ENCODE data around the gene GRIN2D.

DNA sequence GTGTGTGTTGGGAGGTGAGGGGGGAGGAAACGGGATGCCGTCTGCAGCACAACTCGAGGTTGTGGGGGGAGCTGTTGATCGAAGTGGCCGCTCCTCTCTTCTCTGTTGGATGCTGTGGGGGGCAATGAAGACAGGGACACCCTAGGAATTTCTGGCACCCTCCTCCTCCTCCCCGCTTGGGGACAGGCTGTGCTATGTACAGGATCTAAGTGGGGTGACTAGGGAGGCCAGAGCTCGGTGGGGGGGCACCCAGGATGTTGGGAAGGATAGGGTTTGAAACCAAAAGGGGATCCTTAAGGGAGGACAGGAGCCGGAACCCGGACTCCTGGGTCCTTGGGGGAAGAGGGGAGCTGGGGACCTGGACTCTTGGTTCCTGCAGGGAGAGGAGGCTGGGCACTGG is 2.0 kb downstream of the GRIN2D start:
- TF ChIP-seq, protein P1, sequence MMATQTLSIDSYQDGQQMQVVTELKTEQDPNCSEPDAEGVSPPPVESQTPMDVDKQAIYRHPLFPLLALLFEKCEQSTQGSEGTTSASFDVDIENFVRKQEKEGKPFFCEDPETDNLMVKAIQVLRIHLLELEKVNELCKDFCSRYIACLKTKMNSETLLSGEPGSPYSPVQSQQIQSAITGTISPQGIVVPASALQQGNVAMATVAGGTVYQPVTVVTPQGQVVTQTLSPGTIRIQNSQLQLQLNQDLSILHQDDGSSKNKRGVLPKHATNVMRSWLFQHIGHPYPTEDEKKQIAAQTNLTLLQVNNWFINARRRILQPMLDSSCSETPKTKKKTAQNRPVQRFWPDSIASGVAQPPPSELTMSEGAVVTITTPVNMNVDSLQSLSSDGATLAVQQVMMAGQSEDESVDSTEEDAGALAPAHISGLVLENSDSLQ (IDR thresholded peaks at IDR 0.05) = no peak
- no peak for TF ChIP-seq FOXK2 (IDR thresholded peaks at IDR 0.05)
- no peak for TF ChIP-seq FOXM1 (IDR thresholded peaks at IDR 0.05; ENCODE audit: borderline replicate concordance)
- TF ChIP-seq ELF4 (IDR thresholded peaks at IDR 0.05) = no peak
- TF ChIP-seq SP1 (IDR thresholded peaks at IDR 0.05) = no peak
- no peak for TF ChIP-seq ZNF384 (IDR thresholded peaks at IDR 0.05)
- no peak for TF ChIP-seq L3MBTL2 (conservative IDR thresholded peaks at IDR 0.05)
- no peak for TF ChIP-seq SUZ12 (IDR thresholded peaks at IDR 0.05)
- no peak for TF ChIP-seq FOXA1 (IDR thresholded peaks at IDR 0.05)
- no peak for TF ChIP-seq TARDBP (IDR thresholded peaks at IDR 0.05)
- TF ChIP-seq ARNT (IDR thresholded peaks at IDR 0.05) = no peak
- no peak for TF ChIP-seq BHLHE40 (IDR thresholded peaks at IDR 0.05; ENCODE audit: borderline replicate concordance)

Data from HEK293T (cell line).